Prostate gland (tissue), 2 donors: ENCODE results near the gene FAM177A1. TPM values are rescaled to one million over a fixed set of nuclear protein-coding genes. Genes with fewer than 3 reads are reported as not detected.

Experiments used
- DNase-seq: peaks from one replicate; pipeline ENCODE4 v3.0.0-alpha.2; 2019; ENCODE audit warnings: low spot score
- H3K27ac ChIP-seq, 2 donors: fragments of 200-600 bp; sonication (generic); 2 replicates each; pipeline ENCODE4 v1.5.1; 2017 to 2019
- H3K27me3 ChIP-seq: fragments of 200-600 bp; sonication (generic); replicated peaks from 2 replicates; pipeline ENCODE4 v1.5.1; 2019; ENCODE audit not compliant: insufficient read depth
- H3K36me3 ChIP-seq, 2 donors: fragments of 200-600 bp; sonication (generic); 1 replicate in 1 of 2; 2 replicates in 1 of 2; pipeline versions ENCODE4 v1.5.1 to v1.8.1; 2017 to 2019
- H3K4me1 ChIP-seq: fragments of 200-600 bp; sonication (generic); replicated peaks from 2 replicates; pipeline ENCODE4 v1.5.1; 2019
- H3K4me3 ChIP-seq, 2 donors: fragments of 200-600 bp; sonication (generic); 2 replicates each; pipeline ENCODE4 v1.5.1; 2017 to 2019
- H3K9me3 ChIP-seq: fragments of 200-600 bp; sonication (generic); 2 replicates; pipeline ENCODE4 v1.5.1; 2017
- CTCF ChIP-seq, 4 experiments: fragments of 200-600 bp in 2 of 4; fragments of 450-650 bp in 2 of 4; sonication (generic) in 2 of 4; IDR thresholded peaks; 1 replicate in 3 of 4; 2 replicates in 1 of 4; pipeline ENCODE4 v1.5.1; 2016 to 2019; ENCODE audit warnings: antibody characterized with exemption in 4 of 4, mild to moderate bottlenecking in 2 of 4, moderate library complexity in 2 of 4
- POLR2A ChIP-seq: fragments of 450-650 bp; IDR thresholded peaks from one replicate; pipeline ENCODE4 v1.6.1; 2016; ENCODE audit warnings: antibody characterized with exemption, mild to moderate bottlenecking
- POLR2AphosphoS5 ChIP-seq: sonication (generic); formaldehyde crosslinking; IDR thresholded peaks from one replicate; pipeline ENCODE4 v1.6.1; 2017; ENCODE audit warnings: antibody characterized with exemption
- WGBS: methylation state at CpG from one replicate; pipeline ENCODE4 v1.1.5; 2018; 5-methylcytosine and 5-hydroxymethylcytosine counted together
- intact Hi-C: fragments of 100-400 bp; cut with DNase I; formaldehyde crosslinking; loops from one replicate; pipeline ENCODE4 v1.14.2; 2022
- total RNA-seq, 2 donors: library from RNA; depleted of rRNA; stranded (reverse); fragments of >200 nt; gene quantifications; one replicate each; pipeline ENCODE4 v1.1.0, GENCODE V29; 2016

Gene FAM177A1
- total RNA-seq, 2 donors from 2014 or later = 58.1 to 89.8 TPM

- 0% methylated on average over 6 of the region's 6 CpGs for WGBS
- Histone ChIP-seq H3K4me3 (peak overlapping the region; percentile 74 to 92), H3K9me3 (no peaks in the 10 kb centered on the region), H3K36me3 (no peaks in the 10 kb centered on the region), H3K4me1 (no peaks in the 10 kb centered on the region), H3K27ac (peak overlapping the region; percentile 98 to 100), H3K27me3 (no peaks in the 10 kb centered on the region)
- DNase-seq = no peak
- TF ChIP-seq POLR2AphosphoS5 = no peak
- no peak for TF ChIP-seq CTCF (IDR thresholded peaks at IDR 0.05)
- no peak for TF ChIP-seq POLR2A
- intact Hi-C loops = loop anchor here (2.0 to 5.0 kb wide), 4 partner anchors 63 to 583 kb away; partner anchors contain the start of genes NFKBIA, PPP2R3C, PRORP and SPTSSA
These were observed 349 bp upstream of the FAM177A1 start for GRCh38 chr14:35045798-35046047.

GRCh38 chr14:35046751-35047536 lies 872 bp downstream of the FAM177A1 start:
- TF ChIP-seq POLR2AphosphoS5 = no peak
- no peak for TF ChIP-seq POLR2A
- TF ChIP-seq CTCF (IDR thresholded peaks at IDR 0.05) = peak in 1 of 4 experiments; percentile 19
- WGBS = 26% methylated on average over 23 of the region's 23 CpGs
- peak overlapping the region; percentile 74 to 92 for H3K4me3 ChIP-seq
- no peaks in the 10 kb centered on the region for H3K27me3 ChIP-seq
- no peaks in the 10 kb centered on the region for H3K36me3 ChIP-seq
- H3K9me3 ChIP-seq = no peaks in the 10 kb centered on the region
- intact Hi-C loops = loop anchor here (2.0 to 5.0 kb wide), 4 partner anchors 65 to 585 kb away; partner anchors contain the start of genes NFKBIA, PPP2R3C, PRORP and SPTSSA
- H3K4me1 ChIP-seq = no peaks in the 10 kb centered on the region
- DNase-seq = peak; percentile 51
- H3K27ac ChIP-seq = peak overlapping the region; percentile 98 to 100

- peak overlapping the region; percentile 98 to 100 for H3K27ac ChIP-seq
- TF ChIP-seq CTCF (IDR thresholded peaks at IDR 0.05) (no peak), POLR2AphosphoS5 (no peak), POLR2A (no peak)
- H3K4me1 ChIP-seq = no peaks in the 10 kb centered on the region
- intact Hi-C loops = loop anchor here (2.0 to 5.0 kb wide), 4 partner anchors 66 to 586 kb away; partner anchors contain the start of genes NFKBIA, PPP2R3C, PRORP and SPTSSA
- no peak for DNase-seq
- peak overlapping the region in 1 of 2 donors; percentile 74 for H3K4me3 ChIP-seq
- H3K27me3 ChIP-seq = no peaks in the 10 kb centered on the region
- no peaks in the 10 kb centered on the region for H3K36me3 ChIP-seq
- H3K9me3 ChIP-seq = no peaks in the 10 kb centered on the region
- WGBS = 75% methylated on average over 4 of the region's 4 CpGs
These were observed 2.0 kb downstream of the FAM177A1 start for GRCh38 chr14:35047976-35048513.

GRCh38 chr14:35050652-35051051 lies 4.6 kb downstream of the FAM177A1 start:
- Histone ChIP-seq H3K27me3 (no peaks in the 10 kb centered on the region), H3K4me1 (no peaks in the 10 kb centered on the region), H3K36me3 (no peaks in the 10 kb centered on the region), H3K9me3 (no peaks in the 10 kb centered on the region), H3K27ac (peak overlapping the region; percentile 84 to 98), H3K4me3 (no peak overlapping the region)
- peak; percentile 21 for DNase-seq
- TF ChIP-seq CTCF (IDR thresholded peaks at IDR 0.05) (no peak), POLR2AphosphoS5 (peak; percentile 45)
- intact Hi-C loops = no loop called here
- WGBS = 0% methylated on average over 1 of the region's 1 CpG
